GM18499 (cell line): ENCODE results near the gene HNRNPH3.
"Not testable (repeated sequence)": the region's sequence is repeated elsewhere in the genome, so short reads cannot be mapped to it uniquely, and the experiment has no call there.

Source experiments
- ATAC-seq: cut with Tn5 transposase; IDR thresholded peaks from one replicate; pipeline ENCODE4 v1.9.1; 2021; ENCODE audit warnings: moderate number of reproducible peaks; ENCODE audit not compliant: insufficient read depth, unreplicated experiment

The HNRNPH3 gene

DNA sequence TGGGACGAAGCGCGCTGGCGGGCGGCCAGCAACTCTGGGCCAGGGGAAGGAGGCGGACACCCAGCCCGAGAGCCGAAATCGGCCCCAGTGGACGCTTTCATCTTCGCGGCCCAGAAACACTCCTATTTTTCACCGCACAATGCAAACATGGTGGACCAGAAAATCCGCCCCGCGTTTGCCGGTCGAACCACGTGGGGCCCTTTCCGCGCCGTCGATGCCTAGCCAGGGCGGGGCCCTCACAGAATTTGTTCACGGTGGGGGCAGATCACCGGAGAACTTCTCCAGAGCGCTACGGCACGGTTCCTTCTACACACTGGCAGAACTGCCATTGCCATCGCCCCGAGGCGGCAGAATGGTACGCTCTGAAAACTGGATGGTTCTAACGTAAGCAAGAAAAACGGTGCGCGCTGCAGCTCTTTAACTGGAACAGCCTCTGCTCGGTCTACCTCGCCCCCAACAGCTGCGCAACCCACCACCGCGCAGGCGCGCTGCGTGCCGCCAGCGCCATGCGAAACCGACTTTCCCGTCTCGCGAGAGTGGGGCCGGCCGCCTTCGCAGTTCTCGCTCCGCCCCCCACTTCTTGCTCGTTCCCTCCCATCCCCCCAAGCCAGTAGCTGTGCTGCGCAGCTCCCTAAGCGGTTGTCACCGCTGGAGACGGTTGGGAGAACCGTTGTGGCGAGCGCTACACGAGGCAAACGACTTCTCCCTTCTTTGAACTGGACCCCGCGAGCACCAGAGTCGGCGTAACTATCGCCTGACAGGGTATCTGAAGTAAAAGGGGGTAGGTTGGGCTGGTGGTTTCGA lies at the start of gene HNRNPH3:
Gene HNRNPH3 (plus strand): TSS at position 610 of the 804 bp plus-strand sequence. CDS start 5,158 bp downstream, outside the sequence.
- peak; percentile 83 for ATAC-seq

- no peak for ATAC-seq
These were observed 47.5 kb upstream of the HNRNPH3 start for GRCh38 chr10:68284062-68285001.

DNA sequence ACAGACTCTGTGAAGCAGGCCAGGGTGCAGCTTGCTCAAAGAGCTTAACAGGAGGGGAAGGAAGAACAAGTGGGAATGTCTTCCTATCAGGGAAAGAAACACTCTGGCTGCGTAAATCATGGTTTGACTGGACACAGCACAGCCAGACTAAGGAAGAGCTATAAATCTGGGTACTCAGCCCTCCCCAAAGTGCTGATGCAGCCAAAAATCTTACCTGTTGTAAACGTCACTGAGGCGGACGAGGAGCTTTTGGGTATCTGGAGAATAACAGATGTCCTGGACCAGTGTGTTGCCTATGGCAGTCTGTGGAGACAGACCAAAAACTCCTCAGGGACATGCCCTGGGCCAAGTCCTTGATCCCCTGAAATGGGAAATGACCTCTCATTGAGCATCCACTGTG lies 43.1 kb upstream of the HNRNPH3 start:
- no peak for ATAC-seq

DNA sequence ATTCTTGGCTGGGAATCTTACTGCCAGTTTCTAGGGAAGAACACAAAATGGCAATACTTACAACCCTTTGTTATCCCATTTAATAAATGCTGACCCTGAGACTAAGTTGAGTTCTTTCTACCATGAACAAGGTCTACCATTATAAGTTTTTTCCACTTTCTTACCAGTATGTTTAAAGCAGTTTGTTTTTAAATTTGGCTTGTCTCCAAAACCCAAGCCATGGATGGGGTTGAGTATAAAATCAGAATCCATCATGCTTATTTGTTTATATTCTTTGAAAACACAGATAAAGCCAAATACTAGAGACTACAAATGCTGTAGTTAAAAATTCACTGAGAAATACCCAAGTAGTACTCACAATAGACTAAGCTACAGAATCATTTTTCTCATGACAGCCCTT lies 41.1 kb upstream of the HNRNPH3 start:
- no peak for ATAC-seq

DNA sequence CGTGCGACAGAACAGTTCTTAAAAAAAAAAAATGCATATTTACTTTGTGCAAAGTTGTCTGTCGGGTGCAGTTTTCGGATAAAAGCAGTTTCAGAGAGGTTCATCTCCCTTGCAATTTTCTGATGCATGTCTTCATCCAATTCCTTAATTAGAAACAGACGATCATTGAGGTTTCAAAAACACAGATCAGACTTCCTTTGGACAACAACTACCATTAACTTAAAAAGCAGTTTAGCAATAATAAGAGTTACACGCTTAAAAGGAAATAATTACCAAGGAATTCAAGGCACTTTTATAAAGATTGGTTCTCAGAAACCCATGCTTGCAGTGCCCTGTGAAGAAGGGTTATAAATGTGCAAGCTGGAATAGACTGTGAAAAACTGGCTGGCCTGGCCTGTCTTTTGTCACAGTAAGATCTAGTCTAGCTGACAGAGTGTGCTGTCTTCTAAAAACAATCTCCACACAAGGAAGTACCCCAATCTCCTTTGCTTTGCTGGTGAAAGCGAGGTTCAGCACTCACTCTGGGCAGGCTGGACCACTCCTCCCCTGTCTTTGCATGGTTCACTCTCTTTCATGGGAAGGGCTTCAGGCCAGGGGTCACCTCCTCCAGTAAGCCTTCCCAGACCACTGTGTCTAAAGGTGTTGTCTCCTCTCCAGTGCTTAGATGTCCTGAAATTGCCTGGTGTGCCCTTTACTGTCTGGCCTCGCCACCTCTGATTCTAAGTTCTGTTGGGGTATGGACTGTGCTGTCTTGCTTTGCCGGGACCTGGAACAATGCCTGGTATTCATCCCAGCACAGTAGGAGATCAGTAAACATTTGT lies 34.8 kb upstream of the HNRNPH3 start:
- ATAC-seq, result no peak

DNA sequence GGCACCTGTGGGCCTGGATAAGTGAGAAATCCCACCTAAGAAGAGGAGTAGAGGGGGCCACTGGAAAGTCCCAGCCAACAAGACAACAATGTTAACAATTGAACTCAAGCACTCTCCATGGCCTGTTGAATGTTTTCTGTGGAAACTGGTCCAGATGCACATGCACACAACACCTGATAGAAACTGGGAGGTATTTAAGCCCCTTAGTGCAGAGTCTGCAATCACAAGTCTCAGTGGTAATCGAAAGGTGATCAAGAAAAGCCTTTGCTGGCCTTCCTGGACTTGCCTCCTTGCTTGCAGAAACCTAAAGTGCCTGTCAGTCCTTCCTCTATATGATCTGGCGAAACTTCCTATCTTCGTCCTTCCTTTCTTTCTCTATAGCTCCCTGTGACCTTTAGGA lies 30.6 kb upstream of the HNRNPH3 start:
- no peak for ATAC-seq

DNA sequence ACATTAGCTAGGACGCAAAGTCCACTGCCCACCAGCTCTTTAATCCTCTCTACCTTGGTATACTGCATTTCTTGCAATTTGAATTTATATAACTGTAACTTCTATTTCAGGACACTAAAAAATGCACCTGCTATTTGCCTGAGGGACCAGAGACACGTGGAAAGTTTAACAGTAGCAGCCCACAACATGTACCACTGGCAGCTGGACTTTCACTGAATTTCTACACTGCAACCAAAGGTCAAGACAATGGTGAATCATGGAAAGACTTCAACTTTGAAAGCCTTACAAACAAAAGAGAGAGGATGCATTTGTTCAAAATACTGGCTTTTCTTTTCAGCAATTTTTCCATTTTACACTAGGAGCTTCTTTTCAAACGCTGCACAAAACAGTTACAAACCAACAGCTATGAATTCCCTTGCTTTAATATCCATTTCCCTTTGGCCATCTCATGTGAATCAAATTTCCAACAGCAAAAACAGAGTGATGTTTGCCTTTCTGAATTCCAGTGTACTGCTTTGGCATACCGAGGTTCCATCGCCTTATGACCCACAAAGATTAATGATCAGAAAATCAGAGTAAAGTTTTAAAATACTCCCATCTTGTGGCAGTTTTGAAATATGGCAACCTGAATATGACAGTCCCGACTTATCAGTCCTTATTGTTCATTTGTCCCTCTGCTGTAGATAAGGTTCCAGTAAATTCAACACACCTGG lies 29.9 kb upstream of the HNRNPH3 start:
- ATAC-seq, result peak; percentile 47

DNA sequence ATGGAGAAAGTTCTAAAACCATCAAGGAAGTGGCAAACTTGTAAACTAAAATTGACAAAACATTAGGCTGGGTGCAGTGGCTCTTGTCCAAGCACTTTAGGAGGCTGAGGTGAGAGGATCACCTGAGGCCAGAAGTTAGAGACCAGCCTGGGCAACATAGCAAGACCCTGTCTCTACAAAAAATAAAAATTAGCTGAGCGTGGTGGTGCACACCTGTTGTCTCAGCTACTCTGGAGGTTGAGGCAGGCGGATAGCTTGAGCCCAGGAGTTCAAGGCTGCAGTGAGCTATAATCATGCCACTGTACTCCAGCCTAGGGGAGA lies 29.4 kb upstream of the HNRNPH3 start:
- no peak for ATAC-seq

DNA sequence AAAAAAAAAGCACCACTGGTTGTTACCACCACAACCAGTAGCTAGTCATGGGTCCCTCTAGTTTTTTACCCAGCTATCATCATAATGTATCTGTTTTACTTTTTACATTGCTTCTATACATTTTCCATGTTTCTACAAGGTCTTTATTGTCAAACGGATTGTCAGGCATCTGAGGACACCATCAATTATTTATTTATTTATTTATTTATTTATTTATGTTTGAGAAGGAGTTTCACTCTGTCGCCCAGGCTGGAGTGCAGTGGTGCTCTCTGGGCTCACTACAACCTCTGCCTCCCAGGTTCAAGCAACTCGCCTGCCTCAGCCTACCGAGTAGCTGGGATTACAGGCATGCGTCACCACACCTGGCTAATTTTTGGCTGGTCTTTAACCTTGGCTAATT lies 29.0 kb upstream of the HNRNPH3 start:
- ATAC-seq, result no peak

DNA sequence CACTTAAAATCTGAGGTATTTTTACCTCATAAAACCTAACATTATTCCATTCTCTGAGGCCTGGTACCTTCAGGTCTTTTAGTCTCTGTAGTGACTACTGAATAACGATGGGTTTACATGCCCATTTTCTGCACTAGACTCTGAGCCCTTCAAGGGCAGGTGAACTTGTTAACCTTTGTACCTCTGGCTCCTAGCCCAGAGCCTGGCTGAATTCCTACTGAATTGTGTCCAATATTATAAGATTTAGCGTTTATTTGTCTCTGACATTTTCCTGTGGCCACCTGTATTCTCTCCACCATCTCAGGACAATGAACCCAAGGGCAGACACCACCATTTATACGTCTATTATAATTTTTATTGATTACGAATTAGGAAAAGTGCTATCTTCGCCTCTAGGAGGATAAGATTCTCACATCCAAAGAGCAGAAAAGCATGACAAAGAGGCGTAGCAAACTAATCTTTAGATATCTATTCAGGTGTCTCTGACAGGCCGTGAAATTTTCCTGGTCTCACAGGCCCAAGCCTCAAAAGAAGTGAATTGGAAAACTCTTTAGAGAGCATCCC lies 27.9 kb upstream of the HNRNPH3 start:
- ATAC-seq, result no peak

DNA sequence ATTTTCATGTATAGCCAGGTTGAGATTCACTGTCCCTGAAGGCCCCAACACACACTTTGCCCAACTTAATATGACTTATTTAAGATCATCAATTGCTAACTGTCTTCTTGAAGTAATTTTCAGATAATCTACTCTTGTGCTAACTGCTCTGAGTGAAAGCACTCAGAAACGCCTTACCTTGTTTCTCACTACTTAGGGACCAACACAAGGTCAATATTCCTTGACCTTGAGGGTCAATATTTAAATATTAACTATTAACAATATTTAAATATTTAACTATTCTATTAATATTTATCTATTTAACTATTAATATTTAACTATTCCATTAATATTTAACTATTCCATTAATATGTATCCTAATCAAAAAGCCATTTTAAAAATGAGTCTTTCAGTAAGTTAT lies 26.0 kb upstream of the HNRNPH3 start:
- ATAC-seq, result no peak

DNA sequence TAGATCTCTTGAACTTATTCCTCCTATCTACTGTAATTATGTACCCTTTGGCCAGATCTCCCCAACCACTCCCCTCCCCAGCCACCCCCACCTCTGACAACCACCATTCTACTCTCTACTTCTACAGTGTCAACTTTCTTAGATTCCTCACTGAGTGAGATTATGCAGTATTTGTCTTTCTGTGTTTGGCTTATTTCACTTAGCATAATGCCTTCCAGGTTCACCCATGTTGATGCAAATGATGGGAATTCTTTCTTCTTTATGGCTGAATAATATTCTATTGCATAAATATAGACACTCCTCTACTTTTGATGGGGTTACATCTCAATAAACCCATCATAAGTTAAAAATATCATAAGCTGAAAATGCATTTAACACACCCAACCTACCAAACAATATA lies 21.3 kb upstream of the HNRNPH3 start:
- ATAC-seq, result no peak

DNA sequence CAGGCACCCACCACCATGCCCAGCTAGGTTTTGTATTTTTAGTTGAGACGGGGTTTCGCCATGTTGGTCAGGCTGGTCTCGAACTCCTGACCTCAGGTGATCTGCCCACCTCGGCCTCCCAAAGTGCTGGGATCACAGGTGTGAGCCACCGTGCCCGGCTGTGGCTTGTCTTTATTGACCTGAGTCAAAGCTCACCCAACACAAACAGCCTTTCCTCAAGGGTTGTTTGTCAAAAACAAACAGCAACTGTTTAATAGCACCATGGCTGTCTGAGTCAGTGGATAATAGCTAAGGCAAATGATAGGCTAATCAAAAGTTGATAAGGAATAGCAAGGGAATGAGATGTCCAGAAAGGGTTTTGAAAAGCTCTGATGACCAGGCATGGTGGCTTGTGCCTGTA lies 16.9 kb upstream of the HNRNPH3 start:
- ATAC-seq, result not testable (repeated sequence)

DNA sequence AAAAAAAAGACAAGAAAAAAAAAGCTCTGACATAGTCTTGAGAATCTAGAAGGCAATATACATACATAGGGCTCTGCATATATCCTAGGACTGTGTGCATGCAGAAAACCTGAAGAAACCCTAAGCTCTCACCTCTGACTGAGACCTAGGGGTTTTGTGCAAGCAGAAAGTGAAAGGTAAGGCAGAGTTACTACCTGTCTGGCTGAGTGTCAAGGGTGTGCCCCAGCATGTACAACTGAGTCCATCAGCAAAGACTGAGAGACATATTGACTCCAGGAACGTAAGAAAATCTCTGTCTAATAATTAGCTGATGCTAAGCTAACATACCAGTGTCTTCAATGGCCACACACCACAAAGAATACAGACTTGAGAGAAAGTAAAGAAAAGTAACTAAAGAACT lies 16.3 kb upstream of the HNRNPH3 start:
- ATAC-seq, result no peak

DNA sequence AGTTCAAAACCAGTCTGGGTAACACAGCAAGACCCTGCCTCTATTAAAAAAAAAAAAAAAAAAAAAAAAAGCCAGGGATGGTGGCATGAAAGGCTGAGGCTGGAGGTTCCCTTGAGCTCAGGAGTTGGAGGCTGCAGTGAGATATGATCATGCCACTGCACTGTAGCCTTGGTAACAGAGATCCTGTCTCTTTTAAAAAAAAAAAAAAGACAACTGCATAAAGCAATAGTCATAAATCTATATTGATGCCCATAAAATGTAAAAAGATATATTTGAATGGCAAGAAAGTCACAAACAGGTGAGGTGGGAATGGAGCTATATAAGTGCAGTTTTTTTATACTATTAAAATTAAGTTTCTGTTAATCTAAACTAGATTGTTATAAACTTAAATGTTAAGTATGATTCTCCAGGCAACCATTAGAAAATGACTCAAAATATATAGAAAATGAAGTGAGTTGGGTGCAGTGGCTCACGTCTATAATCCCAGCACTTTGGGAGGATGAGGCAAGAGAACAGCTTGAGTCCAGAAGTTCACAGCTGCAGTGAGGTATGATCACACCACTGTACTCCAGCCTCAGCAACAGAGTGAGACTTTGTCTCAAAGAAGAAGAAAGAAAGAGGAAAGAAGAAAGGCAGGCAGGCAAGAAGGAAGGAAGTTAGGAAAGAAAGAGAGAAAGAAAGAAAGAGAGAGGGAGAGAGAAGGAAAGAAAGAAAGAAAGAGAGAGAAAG lies 13.4 kb upstream of the HNRNPH3 start:
- ATAC-seq, result no peak

GRCh38 chr10:68324396-68324795 lies 7.5 kb upstream of the HNRNPH3 start:
- not testable (repeated sequence) for ATAC-seq

GRCh38 chr10:68327889-68328786 lies 3.7 kb upstream of the HNRNPH3 start:
- ATAC-seq, result no peak

DNA sequence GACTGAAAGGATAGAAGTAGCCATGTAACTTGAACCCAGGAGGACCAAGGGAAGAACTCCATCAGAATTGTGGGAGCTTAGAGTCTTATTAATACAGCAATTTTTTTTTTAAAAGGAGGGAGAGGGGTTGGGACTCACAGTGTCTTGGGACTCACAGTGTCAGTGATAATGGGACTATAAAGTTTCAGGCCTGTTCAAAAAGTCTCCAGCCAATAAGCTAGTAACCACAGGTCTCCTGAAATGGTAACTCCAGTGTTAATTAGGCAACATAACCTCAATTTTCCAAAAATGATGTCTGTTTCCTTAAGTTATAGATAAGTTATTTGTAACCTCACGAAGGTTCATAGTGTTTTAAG lies 2.4 kb upstream of the HNRNPH3 start:
- ATAC-seq, result no peak
